ENCODE measurements around the gene CD300LB. TPM values are rescaled to one million over a fixed set of nuclear protein-coding genes. Genes with fewer than 3 reads are reported as not detected.
"Not testable (repeated sequence)": the region's sequence is repeated elsewhere in the genome, so short reads cannot be mapped to it uniquely, and the experiment has no call there.

CD300LB gene
- total RNA-seq, 1 donor from 2014 or later: not detected

- TF ChIP-seq, protein P1, sequence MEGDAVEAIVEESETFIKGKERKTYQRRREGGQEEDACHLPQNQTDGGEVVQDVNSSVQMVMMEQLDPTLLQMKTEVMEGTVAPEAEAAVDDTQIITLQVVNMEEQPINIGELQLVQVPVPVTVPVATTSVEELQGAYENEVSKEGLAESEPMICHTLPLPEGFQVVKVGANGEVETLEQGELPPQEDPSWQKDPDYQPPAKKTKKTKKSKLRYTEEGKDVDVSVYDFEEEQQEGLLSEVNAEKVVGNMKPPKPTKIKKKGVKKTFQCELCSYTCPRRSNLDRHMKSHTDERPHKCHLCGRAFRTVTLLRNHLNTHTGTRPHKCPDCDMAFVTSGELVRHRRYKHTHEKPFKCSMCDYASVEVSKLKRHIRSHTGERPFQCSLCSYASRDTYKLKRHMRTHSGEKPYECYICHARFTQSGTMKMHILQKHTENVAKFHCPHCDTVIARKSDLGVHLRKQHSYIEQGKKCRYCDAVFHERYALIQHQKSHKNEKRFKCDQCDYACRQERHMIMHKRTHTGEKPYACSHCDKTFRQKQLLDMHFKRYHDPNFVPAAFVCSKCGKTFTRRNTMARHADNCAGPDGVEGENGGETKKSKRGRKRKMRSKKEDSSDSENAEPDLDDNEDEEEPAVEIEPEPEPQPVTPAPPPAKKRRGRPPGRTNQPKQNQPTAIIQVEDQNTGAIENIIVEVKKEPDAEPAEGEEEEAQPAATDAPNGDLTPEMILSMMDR (IDR thresholded peaks at IDR 0.05): no peak
- ChIA-PET POLR2A (interaction anchor here (1.0 kb wide), 1 partner anchor 16 kb away, joined by 3 read pairs; no protein-coding TSS in a partner anchor), CTCF (interaction anchor here (1.3 to 1.5 kb wide), 2 partner anchors 56 to 144 kb away, joined by 3 to 4 read pairs; no protein-coding TSS in a partner anchor)
- Mint-ChIP-seq H3K27me3 (peaks cover 5% of the 10 kb centered on the region), H3K36me3 (ENCODE audit: low read depth) (peaks cover 2% of the 10 kb centered on the region), H3K9me3 (peaks cover 14% of the 10 kb centered on the region), H3K4me1 (peaks cover 26% of the 10 kb centered on the region), H3K4me3 (peak overlapping the region; percentile 44), H3K27ac (peak overlapping the region; percentile 71)
- ATAC-seq (ENCODE audit: low read depth) (peak; percentile 82), DNase-seq (no peak)
- intact Hi-C loops (cut with micrococcal nuclease): loop anchor here (1.0 kb wide), 1 partner anchor 16 kb away; no protein-coding TSS in a partner anchor
Measured at GRCh38 chr17:74512624-74513091, 18.6 kb downstream of the CD300LB start.

DNA sequence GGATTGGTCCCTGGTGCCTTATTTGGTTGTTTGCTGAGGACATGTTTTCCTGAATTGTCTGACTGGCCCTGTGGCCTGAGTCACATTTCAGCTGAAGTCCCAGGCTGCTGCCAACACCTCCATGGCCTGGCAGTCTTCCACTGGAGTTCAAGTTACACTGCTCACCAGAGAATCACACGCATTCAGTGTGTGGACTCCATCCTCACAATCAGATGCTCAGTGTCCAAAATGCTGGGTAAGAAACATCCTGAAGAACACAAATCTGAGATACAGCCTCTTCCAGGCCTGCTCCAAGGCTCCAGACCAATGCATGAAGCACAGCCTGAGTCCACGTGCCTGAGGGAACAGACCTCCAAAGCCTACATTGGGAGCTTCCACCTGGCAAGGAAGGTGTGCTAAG lies 19.2 kb downstream of the CD300LB start:
- Mint-ChIP-seq H3K4me1 (peaks cover 26% of the 10 kb centered on the region), H3K27me3 (peaks cover 5% of the 10 kb centered on the region), H3K9me3 (peaks cover 14% of the 10 kb centered on the region), H3K36me3 (ENCODE audit: low read depth) (peaks cover 2% of the 10 kb centered on the region), H3K4me3 (no peak overlapping the region), H3K27ac (peak overlapping the region; percentile 71)
- POLR2A ChIA-PET: interaction anchor here (1.0 kb wide), 1 partner anchor 17 kb away, joined by 3 read pairs; no protein-coding TSS in a partner anchor
- ATAC-seq (ENCODE audit: low read depth) (no peak), DNase-seq (no peak)
- intact Hi-C loops (cut with micrococcal nuclease): loop anchor here (1.0 kb wide), 1 partner anchor 16 kb away; no protein-coding TSS in a partner anchor
- CTCF ChIA-PET: interaction anchor here (1.3 to 1.5 kb wide), 2 partner anchors 55 to 143 kb away, joined by 3 to 4 read pairs; no protein-coding TSS in a partner anchor
- TF ChIP-seq, protein P1 (IDR thresholded peaks at IDR 0.05): no peak

- Mint-ChIP-seq H3K36me3 (ENCODE audit: low read depth) (no peaks in the 10 kb centered on the region), H3K4me3 (no peak overlapping the region), H3K4me1 (peaks cover 13% of the 10 kb centered on the region), H3K9me3 (peaks cover 2% of the 10 kb centered on the region), H3K27ac (no peak overlapping the region), H3K27me3 (no peaks in the 10 kb centered on the region)
- TF ChIP-seq, protein P1 (IDR thresholded peaks at IDR 0.05): no peak
- intact Hi-C loops (cut with micrococcal nuclease): no loop called here
- ChIA-PET CTCF (no interaction called here), POLR2A (no interaction called here)
- ATAC-seq (ENCODE audit: low read depth) (no peak), DNase-seq (no peak)
Measured at GRCh38 chr17:74508156-74508555, 23.1 kb downstream of the CD300LB start.

GRCh38 chr17:74503949-74504348 lies 27.3 kb downstream of the CD300LB start:
- CTCF ChIA-PET; H3K27ac Mint-ChIP-seq; ATAC-seq (ENCODE audit: low read depth); H3K4me3 Mint-ChIP-seq; H3K4me1 Mint-ChIP-seq; DNase-seq; POLR2A ChIA-PET; intact Hi-C loops (cut with micrococcal nuclease); H3K27me3 Mint-ChIP-seq; H3K36me3 Mint-ChIP-seq (ENCODE audit: low read depth); H3K9me3 Mint-ChIP-seq: not testable (repeated sequence)

GRCh38 chr17:74502861-74503260 lies 28.4 kb downstream of the CD300LB start:
- ATAC-seq (ENCODE audit: low read depth) (no peak), DNase-seq (no peak)
- POLR2A ChIA-PET: no interaction called here
- CTCF ChIA-PET: interaction anchor here (0.8 kb wide), 1 partner anchor 123 kb away, joined by 3 read pairs; no protein-coding TSS in a partner anchor
- TF ChIP-seq, protein P1 (IDR thresholded peaks at IDR 0.05): no peak
- H3K4me1 Mint-ChIP-seq: no peaks in the 10 kb centered on the region
- intact Hi-C loops (cut with micrococcal nuclease): no loop called here
- no peaks in the 10 kb centered on the region for H3K36me3 Mint-ChIP-seq (ENCODE audit: low read depth)
- no peak overlapping the region for H3K27ac Mint-ChIP-seq
- no peak overlapping the region for H3K4me3 Mint-ChIP-seq
- no peaks in the 10 kb centered on the region for H3K27me3 Mint-ChIP-seq
- no peaks in the 10 kb centered on the region for H3K9me3 Mint-ChIP-seq
